ENCODE data around the gene SH3BP5.

DNA sequence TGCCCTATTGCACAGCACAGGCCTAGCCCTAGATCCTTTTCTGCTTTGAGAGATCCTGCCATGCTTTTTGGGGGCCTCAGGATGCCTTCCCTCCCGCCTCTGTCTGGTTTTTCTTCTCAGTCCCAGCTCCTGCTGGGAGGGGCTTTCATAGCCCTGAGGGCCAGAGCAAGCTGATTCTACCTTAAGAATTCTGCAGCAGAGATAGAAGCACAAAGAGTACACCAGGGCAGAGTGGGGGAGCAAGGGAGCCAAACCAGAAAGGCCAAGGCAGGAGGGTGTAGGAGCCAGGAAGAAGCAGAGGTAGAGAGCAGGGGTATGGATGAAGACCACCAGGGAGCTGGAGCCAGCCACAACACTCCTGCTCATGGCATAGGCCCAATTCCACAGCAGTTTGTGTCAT, 18.1 kb downstream of the SH3BP5 start:
- TF ChIP-seq CTCF (IDR thresholded peaks at IDR 0.05) (no peak), POLR2AphosphoS5 (IDR thresholded peaks at IDR 0.05) (no peak), POLR2A (IDR thresholded peaks at IDR 0.05) (no peak)
